ENCODE results near the gene TXNRD1.
"Not testable (repeated sequence)": the region's sequence is repeated elsewhere in the genome, so short reads cannot be mapped to it uniquely, and the experiment has no call there.

TXNRD1 gene

DNA sequence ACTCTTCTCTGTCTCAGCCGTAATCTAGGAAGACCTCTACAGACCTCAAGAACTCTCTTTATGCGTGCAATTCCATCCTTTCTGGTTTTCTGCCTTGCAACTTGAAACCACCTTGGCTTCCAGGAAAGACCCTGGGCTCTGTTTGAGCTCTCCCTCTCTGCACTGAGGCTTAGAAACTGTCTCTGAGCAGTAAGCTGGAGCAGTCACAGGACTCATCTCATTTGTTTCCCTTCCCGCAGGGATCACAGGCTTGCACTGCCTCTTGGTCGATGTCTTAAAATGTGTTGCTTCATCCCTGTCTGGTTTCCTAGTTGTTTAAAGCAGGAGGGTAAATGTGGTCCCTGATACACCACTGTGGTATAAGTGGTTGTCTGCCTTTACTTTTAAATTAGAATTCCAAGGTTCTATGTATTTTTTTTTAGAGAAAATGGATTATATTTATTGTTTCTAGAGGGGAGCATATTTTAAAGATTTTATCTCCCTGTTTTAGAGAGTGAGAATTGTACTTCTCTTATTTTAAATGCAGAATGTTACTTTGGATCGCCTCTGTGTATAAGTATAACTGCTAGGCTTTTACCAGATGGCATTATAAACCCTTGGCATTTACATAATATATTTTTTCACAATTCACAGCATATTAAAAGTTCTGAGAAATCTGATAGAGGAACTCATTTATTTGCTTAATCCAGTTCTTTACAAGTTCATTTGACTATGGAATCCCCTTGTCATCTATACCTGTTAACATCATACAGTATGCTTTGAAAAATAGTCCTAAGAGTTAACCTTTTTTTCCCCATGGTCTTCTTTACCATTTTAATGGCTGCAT lies 114.3 kb downstream of the TXNRD1 start:
- no peak for FAIRE-seq

DNA sequence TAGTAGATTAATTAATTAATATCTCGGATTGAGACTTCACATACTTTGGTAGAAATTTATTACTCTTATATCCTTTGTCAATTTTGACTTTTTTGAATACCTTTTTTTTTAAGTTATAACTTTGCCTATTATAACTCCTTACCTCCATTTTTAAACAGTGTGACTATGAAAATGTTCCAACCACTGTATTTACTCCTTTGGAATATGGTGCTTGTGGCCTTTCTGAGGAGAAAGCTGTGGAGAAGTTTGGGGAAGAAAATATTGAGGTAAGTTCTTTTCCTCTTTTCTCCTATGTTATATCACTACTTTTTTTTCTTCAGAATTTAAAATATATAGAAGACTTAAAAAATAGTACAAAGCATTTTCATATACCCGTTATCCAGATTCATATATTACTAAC lies 115.8 kb downstream of the TXNRD1 start:
- FAIRE-seq = no peak

DNA sequence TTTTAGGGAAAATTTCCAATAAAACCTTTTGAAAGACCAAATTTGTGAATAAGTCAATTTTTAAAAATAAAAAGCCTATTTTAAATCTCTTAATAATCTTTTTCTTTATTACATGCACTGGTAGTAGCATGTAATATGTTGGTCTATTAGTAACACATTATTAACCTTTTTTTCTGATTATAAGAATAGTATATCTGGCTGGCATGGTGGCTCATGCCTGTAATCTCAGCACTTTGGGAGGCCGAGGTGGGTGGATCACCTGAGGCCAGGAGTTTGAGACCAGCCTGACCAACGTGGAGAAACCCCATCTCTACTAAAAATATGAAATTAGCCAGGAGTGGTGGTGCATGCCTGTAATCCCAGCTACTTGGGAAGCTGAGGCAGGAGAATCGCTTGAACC lies 116.7 kb downstream of the TXNRD1 start:
- FAIRE-seq = not testable (repeated sequence)

DNA sequence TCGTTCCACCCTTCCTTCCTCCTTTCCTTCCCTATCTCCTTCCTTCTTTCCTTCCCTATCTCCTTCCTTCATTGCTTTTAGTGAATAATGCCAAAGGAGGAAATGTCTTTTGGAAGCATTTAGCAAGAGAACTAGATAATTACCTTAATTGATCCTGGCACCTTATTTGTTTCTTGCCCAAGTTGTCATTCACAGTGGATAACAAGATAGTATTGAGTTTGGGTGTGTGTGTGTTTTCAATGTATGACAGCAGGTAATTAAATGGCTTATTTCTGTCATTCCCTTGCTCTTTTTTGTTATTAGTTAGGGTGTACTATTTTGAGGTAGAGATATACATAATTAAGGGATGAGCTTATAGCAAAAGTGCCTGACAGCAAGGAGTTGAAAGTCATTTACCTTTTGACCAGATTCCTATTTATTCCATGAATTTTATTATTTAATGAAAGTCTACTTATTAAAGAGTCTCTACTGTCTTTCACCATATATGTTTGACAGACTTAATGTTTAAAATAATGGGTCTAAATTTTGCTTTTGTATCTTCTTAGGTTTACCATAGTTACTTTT lies 118.2 kb downstream of the TXNRD1 start:
- no peak for FAIRE-seq

DNA sequence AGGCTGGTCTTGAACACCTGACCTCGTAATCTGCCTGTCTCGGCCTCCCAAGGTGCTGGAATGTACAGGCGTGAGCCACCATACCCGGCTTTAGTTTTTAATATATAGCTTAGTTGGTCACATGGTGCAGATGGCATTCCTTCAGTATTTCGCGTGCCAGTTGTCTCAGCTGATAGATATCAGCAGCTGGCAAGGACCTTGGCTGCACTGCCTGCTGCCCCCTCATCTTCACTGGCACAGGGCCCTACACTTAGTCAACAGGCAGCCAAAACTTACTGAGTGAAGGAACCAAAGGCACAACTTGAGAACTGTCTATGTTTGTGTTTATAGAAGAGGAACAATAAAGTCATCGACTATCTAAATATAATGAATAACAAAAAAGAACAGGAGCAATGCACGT lies 119.0 kb downstream of the TXNRD1 start:
- FAIRE-seq = no peak

DNA sequence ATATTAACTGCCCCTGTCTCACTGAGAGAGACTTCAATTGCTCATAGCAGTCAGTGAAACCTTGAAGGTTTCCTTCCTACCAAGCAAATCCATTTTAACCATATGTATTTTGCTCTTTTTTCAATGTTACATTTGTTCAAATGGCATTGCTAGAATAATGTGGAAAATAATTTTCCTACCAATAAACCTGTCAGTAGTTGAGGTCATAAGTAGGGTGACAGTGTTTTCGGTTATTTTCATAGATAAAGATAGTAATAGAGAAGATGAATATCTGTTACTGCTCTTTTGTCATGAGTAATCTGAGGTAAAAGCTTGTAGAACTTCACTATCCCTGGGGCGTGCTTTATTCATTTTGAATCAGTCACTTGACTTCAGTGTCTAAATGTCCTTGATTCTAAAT lies 120.5 kb downstream of the TXNRD1 start:
- no peak for FAIRE-seq

DNA sequence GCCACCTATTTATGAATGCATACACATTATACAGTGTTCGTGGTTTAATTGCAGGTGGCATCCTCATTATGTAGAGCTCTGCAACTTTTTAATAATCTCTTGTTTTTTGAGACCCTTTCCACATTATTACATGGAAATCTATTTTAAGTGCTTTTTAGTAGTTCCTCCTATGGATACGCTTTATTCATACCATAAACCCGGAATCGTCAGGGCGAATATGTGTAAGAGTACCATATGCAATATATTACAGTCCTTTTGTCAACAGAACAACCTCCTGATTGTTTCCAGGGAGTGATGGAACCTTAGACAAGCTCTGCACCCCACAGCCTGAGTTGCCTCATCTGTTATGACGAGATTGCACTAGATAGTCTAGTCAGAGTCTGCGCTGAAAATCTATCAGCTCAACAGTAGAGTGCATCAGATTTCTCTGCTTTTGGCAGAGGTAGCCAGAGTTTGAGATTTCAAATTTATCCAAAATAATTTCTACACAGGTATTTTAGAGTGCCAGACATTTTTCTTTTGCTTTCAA lies 121.5 kb downstream of the TXNRD1 start:
- no peak for FAIRE-seq

DNA sequence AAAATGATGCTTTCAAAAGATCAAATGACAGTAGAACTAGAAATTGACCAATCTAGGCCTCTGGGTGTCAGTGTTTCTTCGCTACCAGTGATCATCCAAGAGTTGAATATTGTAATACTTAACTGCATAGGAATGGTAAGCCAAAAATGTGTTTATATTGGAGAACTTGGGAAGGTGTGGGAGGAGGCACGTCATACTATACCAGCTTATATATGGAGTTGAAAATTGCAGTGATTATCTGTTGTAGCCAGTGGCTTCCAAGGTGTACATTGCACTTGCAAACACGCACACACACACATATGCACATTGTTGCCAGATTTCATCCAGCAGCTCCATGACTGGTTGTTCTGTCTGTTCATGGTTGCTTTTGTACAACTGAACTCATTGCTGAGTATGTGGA lies 124.1 kb downstream of the TXNRD1 start:
- no peak for FAIRE-seq

DNA sequence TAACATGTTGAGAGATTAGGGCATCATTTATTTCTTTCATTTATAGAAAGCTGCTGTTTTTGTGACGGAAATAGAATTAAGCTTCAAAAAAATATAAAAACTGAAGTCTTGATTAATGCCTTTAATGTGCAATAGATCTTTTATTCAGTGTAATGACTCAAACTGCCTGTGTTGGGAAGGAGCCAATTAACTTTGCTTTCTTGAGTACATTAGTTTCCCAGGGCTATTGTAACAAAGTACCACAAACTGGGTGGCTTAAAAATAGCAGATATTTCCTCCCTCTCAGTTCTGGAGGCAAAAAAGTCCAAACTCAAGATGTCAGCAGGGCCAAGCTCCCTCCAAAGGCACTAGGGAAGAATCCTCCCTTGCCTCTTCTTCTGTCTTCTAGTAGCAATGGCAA lies 124.6 kb downstream of the TXNRD1 start:
- no peak for FAIRE-seq

DNA sequence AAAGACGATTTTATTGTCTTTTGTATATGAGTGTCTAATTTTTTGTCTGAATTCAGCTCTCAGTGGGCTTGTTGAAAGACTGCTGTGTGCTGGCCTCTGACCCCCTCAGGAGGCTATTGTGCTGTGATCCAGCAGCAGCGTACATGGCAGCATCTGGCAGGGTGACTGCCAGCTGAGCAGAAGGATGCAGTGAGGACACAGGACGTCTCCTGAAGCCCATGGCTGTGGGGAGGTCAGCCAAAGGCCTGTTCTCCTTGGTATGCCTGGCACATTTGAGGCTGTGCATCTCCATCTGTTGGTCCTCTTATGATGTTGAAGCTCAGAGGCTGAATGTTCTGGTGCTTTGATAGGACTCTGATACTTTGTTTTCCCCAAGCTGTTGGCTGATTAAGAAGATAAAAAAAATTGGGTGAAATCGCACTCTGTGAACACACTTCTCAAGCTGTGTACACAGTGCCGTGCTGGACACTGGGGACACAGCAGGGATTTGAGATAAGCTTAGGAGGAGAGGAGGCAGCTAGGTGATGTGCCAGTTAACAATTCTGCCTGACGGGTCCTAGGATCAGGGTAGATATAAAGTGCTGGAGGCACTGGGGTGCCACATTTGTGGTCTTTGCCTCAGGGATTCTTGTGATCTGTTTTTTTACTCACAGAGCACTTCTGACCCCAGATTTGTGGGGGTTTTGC lies 125.5 kb downstream of the TXNRD1 start:
- FAIRE-seq = no peak

DNA sequence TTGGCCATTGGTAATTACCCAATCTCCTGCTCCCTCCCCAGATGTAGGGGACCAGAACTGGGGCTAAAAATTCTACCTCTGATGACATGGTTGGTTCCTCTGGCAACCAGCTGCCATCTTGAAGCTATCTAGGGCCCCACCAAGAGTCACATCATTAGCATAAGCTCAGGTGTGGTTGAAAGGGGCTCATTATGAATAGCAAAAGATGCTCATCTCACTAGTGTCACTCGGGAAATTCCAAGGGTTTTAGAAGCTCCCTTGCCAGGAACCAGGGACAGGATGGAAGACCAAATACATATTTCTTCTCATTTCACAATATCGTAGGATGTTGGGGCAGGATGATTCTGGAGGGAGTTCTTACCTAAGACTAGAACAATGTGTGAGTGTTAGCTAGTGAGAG lies 126.6 kb downstream of the TXNRD1 start:
- no peak for FAIRE-seq

DNA sequence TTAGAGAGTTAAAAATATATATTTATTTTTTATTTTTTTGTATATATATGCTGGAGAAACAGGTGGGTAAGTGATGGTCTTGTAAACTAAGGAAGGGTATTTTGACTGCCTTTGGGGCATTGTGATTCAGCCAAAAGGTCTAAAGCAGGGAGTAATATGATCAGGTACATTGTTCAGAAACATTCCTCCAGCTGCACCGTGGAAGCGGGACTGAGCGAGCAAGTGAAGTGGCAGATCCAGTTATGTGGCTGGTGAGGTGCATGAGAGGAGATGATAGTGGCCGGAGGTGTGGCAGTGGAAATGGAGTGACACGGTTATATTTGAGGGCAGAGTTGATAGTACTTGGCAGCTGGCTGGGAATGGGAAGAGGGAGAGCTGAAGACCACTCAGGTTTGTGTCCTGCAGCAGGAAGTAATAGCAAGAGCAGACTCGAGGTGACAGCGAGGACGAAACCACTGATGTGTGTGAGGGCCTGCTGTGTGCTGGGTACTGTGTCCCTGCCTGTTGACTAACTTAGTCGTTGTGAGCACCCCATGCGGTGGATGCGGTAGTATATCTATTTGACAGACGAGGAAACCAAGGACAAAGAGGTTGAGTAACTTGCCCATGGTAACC lies 127.2 kb downstream of the TXNRD1 start:
- FAIRE-seq = no peak

DNA sequence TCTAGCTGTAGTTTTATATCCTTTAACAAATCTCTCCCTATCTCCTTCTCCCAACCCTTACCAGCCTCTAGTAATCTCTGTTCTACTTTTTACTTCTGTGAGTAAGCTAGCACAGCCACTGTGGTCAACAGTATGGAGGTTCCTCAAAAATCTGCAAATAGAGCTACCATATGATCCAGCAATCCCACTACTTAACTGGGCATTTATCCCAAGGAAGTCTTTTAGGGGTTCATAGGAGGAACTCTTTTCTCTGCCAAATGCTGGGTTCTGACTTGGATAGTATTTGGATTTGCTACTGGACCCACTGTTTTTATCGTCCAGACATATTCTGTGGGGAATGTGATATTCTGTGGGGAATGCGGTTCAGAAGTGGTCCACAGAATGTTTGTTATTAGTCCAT lies 129.1 kb downstream of the TXNRD1 start:
- FAIRE-seq = no peak

DNA sequence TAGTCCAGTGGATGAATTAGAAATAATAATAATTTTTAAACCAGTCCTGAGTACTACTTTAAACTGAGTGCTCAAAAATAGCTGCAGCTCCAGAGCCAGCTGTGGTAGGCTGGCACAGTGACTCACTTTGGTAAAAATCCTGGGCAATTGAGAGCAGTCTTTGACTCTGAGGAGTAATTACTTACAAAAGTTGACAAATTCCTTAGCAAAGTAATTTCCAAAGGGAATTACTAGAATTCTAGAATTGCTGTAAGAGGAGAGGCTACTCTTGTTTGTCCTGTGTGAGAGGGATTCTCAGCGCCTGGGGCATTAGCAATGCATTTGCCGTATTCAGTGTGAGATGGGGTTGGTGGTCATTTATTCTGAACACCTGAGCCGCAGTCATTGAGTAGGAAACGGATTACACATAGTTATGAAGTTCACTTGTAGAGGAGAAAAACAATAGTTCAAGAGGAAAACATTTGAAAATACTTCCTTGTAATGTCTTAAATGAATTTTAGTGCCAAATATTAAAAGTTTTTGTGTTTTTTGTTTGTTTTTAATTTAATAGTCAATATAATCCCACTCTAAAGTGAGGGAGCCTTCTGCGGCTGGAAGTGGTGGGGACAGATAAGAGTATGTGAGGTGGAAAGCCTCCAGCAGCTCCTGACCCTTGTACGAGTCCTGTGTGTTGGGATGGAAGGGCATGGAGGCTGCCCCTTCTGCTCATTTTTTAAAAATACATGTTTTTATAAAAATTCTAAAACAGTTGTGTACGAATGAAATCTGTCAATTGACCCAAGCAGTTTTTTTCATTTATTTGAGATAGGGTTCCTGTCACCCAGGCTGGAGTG lies 129.9 kb downstream of the TXNRD1 start:
- no peak for FAIRE-seq

DNA sequence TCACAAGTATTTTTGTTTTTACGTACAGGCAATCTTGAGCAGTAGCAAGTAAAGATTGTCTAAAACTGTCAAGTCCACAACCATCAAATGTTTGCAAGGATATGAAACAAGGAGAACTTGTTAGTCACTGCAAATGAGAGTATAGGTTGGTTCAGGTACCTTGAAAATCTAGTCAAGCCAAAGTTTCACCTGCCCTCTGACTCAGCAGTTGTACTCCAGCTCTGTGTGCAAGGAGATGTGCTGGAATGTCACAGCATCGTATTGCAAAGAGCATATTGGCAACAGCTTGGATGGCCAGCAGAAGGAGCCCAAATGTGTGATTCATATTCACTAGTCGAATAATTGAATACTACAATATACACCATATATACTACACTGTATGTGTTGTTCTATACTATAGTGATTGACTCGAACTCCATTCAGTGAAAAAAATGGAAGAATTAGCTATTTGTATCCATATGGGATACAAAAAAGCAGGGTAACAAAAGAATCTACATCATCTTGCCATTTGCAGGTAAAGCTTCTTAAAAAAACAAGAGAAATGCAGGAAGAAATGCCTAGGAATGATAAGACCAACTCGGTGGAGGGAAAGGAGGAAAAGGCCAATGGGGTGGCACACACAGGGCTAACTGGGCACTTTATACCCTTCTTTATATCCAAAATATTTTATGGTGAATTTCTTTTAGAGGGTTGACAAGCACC lies 131.9 kb downstream of the TXNRD1 start:
- FAIRE-seq = no peak

DNA sequence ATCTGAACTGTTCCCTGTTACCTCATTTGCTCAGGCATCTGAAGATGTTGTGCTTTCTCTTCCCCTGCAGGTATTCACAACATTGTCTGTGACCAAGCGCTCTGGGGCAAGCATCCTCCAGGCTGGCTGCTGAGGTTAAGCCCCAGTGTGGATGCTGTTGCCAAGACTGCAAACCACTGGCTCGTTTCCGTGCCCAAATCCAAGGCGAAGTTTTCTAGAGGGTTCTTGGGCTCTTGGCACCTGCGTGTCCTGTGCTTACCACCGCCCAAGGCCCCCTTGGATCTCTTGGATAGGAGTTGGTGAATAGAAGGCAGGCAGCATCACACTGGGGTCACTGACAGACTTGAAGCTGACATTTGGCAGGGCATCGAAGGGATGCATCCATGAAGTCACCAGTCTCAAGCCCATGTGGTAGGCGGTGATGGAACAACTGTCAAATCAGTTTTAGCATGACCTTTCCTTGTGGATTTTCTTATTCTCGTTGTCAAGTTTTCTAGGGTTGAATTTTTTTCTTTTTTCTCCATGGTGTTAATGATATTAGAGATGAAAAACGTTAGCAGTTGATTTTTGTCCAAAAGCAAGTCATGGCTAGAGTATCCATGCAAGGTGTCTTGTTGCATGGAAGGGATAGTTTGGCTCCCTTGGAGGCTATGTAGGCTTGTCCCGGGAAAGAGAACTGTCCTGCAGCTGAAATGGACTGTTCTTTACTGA lies 132.9 kb downstream of the TXNRD1 start:
- FAIRE-seq = no peak

DNA sequence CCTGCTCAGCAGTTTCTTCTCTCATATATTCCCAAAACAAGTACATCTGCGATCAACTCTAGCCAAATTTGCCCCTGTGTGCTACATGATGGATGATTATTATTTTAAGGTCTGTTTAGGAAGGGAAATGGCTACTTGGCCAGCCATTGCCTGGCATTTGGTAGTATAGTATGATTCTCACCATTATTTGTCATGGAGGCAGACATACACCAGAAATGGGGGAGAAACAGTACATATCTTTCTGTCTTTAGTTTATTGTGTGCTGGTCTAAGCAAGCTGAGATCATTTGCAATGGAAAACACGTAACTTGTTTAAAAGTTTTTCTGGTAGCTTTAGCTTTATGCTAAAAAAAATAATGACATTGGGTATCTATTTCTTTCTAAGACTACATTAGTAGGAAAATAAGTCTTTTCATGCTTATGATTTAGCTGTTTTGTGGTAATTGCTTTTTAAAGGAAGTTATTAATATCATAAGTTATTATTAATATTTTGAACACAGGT lies 133.5 kb downstream of the TXNRD1 start:
- FAIRE-seq = no peak

DNA sequence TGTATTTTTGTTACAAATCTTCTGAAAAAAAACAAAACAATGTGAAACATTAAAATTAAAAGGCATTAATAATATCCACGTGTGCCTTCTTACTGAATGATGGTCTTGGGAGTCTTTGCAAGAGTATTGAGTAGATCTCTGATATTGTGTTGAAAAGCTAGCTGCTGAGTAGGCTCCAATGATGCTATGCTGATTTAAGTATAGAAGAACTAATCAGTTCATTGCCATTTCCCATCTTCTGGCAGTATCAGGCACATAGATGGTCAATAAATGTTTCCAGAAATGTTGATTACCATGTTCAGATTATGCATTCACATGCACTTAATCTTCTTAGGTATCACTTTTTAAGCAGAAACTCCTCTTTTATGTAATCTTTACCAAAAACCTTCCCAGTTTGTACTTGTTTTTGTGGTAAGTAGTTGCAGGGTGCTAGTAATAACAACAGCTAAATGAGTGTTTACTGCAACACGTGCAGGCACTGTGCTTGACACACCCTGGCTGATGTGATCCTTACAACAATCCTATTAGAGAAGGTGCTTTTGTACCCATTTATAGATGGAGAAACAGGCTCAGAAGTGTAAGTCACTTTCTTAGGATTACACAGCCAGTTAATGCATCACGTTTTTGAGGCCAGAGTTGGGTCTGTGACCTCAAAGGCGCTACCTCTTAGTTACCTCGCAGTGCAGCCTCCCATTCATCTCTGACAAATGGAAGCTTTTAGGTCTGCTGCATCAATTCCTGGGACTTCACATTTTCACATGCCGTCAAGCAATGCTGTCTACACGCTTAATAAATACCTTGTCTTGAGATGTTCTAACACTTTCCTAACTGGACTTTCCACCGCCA lies 134.9 kb downstream of the TXNRD1 start:
- no peak for FAIRE-seq

DNA sequence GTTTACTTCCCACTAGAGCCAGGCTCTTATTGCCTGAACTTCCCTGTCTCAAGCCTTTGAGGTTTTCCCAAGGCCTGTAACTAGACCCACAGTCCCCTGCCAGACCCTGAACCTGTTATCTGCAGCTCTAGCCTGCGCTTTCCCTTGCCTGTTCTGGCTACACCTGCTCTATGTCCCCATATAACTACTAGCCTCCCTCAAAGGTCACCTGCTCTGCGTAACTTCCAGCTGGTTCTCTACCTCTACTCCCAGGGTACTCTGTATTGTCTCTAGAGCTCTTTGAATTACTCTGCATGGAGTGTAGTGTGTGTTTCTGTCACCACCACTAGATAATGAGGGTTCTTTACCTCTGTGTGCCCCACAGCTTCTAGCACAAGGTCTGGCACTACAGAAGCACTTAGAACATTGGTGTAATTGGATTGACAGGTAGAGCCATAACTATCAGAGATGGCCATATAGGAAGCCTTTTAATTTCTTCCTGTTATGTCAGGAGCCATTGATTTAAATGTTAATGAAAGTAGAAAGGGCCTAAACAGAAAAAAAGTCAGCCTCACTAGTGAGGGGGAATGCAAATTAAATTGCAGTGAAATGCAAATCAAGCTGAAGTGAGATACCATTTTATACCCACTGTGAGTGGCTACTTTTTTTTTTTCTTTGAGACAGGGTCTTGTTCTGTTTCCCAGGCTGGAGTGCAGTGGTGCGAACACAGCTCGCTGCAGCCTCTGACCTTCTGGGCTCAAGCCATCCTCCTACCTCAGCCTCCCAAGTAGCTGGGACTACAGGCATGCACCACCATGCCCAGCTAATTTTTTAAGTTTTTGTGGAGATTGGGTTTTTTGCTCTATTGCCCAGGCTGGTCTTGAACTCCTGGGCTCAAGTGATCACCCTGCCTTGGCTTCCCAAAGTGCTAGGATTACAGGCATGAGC lies 135.7 kb downstream of the TXNRD1 start:
- no peak for FAIRE-seq
